HS-27A (cell line): Measurements from ENCODE around the gene ANGPT4.
A peak's percentile ranks its signal among the peaks of the same experiment; 100 is the strongest.
"Not testable (repeated sequence)": the region's sequence is repeated elsewhere in the genome, so short reads cannot be mapped to it uniquely, and the experiment has no call there.

Experiments
- DNase-seq: peaks from one replicate; pipeline ENCODE4 v3.0.0-alpha.2; 2012; ENCODE audit warnings: low read depth, missing footprints

The ANGPT4 gene

DNA sequence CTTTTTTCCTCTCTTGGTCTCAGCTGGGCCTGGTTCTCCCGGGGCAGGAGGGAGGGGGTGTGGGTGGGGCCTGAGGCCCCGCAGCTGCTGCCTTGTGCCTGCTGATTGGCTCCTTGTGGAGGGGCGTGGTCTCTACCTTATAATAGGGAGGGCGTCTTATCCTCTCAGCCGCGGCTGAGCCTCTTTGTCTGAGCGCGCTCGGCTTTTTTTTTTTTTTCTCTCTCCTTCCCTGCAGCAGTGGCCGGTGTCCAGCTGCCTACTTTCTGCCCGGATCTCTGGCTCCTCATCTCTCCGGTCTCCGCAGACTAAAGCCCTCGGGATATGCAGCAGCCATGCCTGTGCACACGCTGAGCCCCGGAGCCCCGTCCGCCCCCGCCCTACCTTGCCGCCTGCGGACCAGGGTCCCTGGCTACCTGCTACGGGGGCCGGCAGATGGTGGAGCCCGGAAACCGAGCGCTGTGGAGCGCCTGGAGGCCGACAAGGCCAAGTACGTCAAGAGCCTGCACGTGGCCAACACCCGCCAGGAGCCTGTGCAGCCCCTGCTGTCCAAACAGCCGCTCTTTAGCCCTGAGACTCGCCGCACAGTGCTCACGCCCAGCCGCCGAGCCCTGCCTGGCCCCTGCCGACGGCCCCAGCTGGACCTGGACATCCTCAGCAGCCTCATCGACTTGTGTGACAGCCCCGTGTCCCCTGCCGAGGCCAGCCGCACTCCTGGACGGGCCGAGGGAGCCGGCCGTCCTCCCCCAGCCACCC, 71.5 kb downstream of the ANGPT4 start:
- no peak for DNase-seq

DNA sequence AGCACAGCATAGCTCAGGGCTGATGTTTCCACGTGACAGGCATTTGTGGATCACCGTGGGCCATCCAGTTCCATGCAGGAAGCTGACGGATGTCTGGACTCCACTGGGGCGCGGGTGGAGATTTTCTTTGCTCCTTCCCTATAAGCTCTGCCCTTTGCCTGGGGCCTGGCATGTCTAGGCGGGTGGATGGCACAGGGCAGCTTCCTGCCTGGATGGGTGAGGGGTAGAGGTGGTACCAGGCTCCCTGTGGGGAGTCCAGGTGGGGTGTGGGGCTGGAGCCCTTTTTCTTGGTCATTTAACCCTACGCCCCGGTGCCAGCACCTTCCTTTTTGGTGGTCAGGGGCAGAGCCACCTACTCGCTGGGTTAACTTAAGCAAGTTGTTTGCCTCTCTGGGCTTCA, 72.2 kb downstream of the ANGPT4 start:
- no peak for DNase-seq

DNA sequence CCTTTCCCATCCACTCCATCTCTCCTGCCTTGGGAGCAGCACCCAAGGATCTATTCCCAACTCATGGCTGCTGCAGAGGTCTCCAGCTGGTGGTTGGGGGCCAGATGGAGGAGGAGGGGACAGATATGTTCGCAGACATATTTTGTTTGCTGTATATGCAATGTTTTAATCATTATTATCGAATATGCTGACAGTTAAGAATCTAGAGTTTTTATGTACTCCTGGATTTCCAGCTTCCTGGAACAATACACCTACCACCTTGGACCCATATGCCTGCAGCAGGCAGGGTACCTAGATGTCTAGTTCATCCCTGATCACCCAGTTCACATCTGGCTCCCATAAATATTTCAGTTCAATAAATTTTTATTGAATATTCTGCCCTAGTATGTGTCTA, 73.6 kb downstream of the ANGPT4 start:
- no peak for DNase-seq

DNA sequence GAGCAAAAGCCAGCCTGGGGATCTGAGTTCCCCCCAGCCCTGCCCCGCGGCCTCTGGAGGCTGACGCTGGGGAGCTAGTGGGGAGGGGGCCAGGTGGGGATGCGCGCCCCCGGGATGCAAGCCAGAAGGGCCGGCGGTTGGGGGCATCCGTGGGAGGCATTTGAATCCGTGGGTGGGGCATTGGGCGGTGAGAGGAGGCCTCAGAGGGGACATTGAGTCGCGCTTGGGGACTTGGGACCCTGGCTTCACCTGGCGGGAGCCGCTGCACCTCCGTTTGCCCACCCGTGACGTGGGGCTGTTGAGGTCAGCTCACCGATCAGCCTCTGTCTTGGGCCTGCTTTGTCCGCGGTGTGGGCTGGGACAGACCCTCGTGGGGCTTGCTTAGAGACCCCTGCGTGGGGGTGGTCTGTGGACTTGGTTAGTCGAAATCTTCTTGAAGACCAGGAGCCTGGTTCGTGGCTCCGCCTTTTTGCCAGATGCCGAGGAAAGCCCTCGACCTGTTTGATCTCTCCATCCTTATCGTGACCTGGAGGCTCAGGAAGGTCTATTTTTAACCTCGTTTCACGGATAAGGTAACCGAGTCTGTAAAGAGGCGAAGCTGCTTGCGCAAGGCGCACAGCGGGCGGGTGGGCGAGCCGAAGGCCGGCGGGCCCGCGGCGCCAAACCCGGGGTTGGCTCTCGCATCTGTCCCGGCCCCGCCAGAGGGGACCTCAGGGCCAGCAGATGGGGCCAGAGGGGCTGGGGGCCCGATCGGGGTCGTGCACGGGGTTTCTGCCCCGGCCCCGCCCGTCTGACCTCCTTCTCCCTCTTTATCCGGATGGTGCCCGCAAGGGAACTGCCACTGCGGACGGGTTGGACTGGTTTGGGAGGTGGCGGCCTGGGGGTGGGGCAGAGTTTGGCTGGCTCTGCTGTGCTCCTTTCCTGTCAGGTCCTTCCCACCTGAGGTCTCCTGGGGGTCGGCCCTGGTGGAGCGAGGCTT, 74.3 kb downstream of the ANGPT4 start:
- no peak for DNase-seq

DNA sequence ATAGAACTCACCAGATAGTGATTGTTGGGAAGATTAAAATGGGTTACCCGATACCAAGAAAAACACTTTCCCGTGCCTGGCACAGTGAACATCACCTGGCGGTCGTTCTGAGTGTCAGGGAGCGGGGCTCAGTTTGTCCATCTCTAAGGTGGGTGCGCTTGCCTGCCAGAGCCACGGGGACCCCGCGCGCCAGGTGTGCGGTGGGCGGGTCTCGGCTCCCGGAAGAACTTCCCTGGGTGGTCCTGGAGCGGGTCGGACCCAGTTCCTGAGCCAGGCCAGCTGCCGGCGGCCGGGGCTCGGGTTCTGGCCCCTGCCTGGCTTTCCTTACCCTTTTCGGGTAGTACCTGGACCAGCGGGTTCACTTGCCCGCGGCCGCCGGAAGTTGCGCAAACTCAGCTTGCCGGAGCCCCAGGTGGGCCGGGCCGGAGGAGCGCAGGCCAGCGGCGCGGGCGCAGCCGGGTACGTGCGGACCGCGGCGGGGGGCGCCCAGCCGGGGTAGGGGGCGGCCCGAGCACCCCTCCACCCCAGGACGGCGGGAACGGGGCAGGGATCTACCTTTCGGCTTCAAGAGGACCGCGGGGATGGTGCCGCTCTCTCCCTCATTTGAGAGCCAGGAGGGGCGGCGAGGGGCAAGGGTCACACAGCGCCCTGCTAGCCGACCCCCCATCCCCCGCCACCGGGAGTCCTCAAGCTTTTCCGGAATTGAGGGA, 75.1 kb downstream of the ANGPT4 start:
- no peak for DNase-seq

DNA sequence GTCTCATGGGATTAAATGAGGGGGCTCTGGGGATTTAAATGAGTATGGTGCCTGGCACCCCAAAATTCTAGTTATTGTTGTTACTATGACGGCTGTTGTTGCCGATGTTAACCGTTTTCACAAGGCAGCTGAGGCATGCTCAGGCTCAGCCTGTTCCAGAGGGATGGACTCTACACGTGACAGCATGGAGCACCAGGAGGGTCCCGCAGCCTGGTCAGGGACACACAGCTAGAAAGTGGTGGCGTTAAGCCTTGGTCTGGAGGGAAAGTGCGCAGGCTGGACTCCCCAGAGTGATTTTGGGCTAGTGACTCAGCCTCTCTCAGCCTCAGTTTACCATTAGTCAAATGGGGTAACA, 75.7 kb downstream of the ANGPT4 start:
- no peak for DNase-seq

DNA sequence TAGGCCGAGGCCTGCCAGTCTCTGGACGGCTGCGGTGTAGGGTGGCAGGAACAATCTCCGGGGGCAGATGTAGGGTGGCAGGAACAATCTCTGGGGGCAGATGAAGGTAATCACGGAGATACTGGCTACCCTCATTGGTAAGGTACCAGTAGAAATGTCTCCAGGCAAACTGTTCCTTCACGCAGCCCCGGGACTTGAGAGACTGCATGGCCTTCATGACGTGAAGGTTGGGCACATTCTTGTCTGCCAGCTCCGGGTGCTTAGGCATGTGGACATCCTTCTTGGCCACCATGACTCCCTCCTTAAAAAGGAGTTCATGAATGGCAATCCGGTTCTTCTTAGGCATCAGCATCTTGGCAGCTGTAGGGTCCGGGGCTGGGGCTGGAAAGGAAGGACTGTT, 76.5 kb downstream of the ANGPT4 start:
- DNase-seq, result no peak

DNA sequence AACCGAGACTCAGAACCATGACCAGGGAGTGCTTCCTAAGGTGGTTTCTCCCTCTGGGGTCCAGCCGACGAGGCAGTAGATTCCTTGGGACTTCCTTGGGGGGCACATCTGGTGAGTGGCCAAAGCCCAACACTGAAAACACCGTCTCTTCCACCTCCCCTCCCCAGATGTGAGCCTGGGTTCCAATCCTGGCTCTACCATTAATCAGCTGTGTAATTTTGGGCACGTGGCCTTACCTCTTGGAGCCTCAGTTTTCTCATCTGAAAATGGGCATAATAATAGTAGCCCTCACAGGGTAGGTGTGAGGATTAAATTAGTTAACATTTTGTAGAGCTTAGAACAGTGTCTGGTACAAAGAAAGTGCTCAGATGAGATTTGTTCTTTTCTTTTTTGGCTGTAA, 77.1 kb downstream of the ANGPT4 start:
- no peak for DNase-seq

DNA sequence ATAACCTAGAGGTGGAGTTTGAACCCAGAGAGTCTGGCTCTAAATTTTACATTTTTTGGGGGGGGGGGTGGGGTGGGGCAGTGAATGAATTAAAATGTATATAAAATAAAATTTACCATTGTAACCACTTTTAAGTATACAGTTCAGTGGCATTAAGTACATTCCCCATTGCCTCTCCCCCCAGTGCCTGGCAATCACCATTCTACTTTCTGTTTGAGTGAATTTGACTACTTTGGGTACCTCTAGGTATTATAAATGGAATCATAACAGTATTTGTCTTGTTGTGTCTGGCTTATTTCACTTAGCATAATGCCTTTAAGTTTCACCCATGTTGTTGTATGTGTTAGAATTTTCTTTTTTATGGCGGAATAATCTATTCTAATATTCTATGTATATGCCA, 79.9 kb downstream of the ANGPT4 start:
- no peak for DNase-seq

DNA sequence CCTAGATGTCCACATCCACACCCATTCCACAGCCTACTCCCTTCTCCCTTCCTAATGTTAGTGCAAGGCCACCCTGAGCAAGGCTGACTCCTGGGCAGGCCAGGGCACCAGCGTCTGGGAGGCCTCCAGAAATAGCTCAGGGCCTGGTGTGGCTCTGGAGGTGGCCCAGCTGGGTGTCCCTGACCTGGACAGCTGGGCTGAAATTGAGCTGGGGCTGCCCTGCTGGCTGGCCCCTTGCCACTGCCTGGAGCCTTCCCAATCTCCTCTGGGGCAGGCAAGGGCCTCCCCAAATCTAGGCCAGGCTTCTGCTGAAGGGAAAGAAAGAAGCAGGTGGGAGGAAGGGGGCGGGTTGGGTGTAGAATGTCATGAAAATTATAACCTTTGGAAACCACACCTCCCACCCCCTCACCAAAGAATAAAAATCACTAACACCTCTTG, 80.5 kb downstream of the ANGPT4 start:
- DNase-seq, result no peak

DNA sequence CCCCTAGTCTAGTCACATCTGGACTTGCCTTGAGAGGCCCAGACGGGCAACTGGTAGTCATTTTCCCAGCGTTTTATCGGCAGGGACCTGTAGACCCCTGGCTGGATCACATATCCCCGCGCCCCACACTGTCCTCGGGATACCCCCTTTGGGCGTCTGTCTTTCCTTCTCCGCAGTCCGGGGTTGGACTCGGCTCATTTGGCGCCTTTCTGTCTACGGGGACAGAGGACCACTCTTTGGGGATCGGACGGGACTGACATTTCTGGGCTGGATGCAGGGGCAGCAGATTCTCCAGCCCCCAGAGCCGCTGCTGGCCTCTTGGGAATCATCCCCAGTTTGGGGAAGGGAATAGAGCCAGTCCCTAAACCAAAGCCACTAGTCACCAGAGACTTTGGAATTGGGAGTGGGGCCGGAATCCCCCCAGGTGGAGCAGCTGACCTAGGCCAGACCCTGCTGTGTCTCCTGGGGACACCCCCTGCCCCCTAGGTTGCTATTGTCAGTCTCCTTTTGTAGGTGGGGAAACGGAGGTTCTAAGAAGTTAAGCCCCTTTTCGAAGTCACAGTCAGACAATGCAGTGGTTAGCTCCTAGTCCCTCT, 81.9 kb downstream of the ANGPT4 start:
- no peak for DNase-seq

DNA sequence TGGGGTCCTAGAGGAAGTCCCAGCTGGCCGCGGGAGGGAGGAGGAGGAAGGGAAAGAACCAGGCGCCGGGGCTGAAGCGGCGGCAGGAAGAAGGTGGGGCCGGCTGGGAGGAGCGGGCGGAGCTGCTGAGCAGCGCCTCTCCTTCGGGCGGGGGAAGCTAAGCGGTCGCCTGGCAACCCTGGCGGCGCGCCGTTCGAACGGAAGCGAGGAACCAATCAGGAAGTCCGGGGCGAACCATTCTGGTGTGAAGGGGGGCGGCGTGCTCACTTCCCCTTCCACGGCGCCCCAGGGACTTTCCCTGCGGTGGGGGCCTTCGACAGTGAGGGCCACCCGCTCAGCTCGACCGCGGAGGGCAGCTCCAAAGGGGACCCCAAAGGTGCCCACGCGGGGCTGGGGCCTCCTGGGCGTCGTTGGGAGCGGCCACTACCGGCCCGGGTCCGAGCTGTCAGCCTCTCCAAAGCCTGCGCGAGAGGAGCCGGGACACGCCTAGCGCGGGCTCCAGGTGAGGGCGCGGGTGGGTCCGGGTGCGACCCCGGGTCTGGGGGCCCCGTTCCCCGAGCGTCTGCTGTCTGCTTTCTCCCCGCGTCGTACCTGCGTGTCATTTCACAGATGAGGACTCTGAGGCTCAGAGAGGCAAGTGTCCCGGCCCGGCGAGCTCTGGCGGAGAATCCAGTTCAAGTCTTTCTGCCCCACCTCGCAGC, 82.5 kb downstream of the ANGPT4 start, which contains the start of gene FAM110A:
TSS of gene FAM110A (plus strand) at position 266 of the 701 bp plus-strand sequence. CDS start 11,090 bp downstream, outside the sequence.
- DNase-seq, result peak; percentile 83

DNA sequence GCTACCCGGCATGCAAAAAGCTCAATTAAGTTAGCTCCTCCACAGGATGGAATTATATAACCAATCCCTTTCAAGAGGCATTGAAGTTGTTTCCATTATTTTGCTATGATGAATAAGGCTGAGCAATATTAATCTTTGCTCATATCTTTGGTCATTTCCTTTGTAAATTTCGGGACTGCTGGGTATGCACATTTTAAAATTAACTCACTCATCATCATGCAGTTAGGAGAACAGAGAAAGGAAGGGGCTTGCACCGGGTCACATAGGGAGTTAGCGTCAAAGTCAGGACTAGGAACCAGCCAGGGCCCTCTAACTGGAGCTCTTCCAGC, 83.0 kb downstream of the ANGPT4 start:
- peak; percentile 36 for DNase-seq

DNA sequence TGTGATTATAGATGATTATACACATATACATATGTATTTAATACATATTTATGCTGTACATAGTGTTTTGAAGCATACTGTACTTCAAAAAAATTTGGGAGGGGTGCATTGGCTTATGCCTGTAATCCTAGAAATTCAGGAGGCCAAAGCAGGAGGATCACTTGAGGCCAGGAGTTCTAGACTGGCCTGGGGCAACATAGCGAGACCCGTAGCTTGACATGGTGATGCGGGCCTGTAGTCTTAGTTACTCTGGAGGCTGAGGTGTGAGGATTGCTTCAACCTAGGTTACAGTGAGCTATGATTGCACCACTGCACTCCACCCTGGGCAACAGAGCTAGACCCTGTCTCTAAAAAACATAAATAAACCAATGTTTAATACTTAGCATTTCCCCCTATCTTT, 84.2 kb downstream of the ANGPT4 start:
- DNase-seq, result no peak

DNA sequence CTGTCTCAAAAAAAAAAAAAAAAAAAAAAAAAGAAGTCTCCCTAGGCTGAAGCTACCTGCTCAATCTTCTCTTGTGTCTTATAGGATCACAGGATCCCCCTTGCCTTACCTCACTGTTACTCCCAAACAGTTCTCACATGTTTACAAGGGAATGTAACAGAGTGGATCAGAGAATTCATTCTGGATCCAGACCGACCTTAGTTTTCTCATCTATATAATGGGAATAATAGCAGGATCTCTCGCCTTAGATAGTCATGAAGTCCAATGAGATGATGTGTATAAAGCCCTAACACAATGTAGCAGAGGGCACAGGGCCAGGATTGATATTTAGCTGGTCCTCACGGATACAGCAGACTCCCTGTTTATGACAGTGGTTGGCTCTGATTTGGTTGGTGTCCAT, 84.9 kb downstream of the ANGPT4 start:
- DNase-seq, result no peak

DNA sequence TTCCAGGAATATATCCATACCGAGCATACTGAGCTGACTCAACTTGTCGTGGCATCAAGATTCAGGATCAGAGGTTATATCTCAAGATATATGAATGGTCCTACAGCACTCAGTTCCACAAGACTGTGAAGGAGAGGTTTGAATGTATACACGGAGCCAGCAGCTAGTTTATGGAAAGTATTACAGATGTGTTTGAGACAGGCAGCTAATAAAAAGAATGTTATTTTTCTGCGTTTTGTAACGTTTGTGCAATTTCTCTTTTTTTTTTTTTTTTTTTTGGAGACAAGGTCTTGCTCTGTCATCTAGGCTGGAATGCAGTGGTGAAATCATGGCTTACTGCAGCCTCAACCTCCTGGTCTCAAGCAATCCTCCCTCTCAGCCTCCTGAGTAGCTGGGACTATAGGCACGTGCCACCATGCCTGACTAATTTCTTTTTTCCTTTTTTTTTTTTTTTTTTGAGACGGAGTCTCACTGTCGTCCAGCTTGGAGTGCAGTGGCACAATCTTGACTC, 86.1 kb downstream of the ANGPT4 start:
- DNase-seq, result peak; percentile 58

DNA sequence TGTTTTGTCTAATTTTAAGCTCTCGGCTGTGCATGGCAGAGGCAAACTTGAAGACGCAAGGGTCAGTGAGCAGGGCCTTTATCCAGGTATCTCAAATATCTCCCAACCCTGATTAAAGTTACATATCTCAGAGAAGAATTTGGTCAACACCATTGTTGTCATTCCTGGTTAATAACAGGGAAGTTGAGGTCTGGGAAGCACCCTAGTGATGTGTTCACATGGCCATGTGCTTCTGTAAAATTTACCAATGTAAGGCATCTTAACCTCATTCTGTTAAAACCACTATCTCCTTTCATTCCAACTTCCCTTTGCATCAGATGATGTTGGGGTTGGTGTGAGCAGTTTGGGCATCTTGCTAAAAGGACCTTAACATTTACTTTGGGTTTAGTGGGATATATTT, 86.6 kb downstream of the ANGPT4 start:
- DNase-seq, result peak; percentile 34

DNA sequence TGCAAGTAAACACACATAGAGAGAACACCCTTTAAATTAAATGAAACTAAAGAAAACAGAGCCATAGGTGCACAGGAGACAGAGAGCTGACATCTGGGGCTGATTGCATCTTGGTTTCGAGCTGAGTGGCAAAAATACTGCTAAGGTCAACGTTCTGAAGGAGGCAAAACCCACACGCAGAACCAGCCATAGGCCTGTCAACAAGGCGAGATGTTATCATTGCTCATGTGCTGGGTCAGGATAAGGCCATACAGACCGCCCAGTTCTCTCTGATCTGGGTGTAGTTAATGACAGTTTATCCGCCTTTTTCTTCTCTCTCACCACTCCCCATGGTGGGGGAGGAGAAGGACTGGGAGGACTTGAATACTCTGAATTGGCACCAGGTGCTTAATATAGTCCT, 87.1 kb downstream of the ANGPT4 start:
- DNase-seq, result no peak

DNA sequence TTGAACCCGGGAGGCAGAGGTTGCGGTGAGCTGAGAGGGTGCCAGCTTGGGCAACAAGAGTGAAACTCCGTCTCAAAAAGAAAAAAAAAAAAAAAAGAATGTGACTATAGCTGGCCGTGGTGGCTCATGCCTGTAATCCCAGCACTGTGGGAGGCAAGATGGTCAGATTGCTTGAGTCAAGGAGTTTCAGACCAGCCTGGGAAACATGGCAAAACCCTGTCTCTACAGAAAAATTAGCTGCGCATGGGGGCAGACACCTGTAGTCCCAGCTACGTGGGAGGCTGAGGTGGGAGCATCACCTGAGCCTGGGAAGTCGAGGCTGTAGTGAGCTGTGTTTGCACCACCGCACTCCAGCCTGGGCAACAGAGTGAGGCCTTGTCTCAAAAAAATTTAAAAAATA, 88.2 kb downstream of the ANGPT4 start:
- DNase-seq, result not testable (repeated sequence)

DNA sequence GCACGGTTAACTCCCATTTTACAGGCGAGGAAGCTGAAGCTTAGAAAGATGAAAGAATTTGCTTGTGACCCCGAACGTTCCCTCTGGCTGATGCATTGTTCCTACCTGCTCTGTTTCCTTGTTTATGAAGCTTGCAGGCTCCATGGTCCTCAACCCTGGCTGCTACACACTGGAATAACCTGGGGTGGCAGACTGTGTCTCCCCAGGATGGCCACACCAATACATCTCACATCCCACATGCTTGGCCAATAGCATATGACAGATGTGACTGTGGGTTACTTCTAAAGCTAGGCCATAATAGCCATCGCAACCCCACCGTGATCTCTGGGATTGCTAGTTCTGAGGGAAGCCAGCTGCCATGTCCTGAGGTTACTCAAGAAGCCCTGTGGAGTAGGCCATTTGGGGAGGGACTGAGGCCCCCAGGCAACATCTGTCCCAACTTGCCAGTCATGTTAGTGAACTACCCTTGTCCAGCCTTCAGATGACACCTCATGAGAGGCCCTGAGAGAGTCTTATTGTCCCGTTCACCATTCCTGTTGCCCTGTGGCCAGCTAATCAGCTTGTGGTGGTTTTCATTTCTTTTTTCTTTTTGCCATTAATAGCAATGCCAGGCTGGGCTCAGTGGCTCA, 89.3 kb downstream of the ANGPT4 start:
- DNase-seq, result no peak
